A673 (cell line): Measurements from ENCODE around the gene C2CD4B. TPM values are rescaled to one million over a fixed set of nuclear protein-coding genes. Genes with fewer than 3 reads are reported as not detected.

Source experiments
- BruUV-seq: library from RNA; stranded (reverse); fragments of 400-500 nt; replicated peaks from 2 replicates; lab custom pipeline; 2021; lab: Mats Ljungman, UMichigan
- CTCF ChIA-PET: fragments of 300-600 bp; sonication (Branson Sonifier 250); formaldehyde crosslinking; loops from one replicate; lab custom pipeline; 2022; ENCODE audit warnings: antibody characterized with exemption; lab: Charles Lee
- POLR2A ChIA-PET: fragments of 300-600 bp; sonication (Branson Sonifier 250); formaldehyde crosslinking; loops from one replicate; lab custom pipeline; 2022; ENCODE audit warnings: antibody characterized with exemption; ENCODE audit not compliant: low non-redundant PET; lab: Charles Lee
- DNase-seq: peaks from one replicate; pipeline ENCODE4 v3.0.0-alpha.2; 2015; ENCODE audit warnings: low spot score
- H3K27ac ChIP-seq: fragments of 200-600 bp; sonication (generic); 2 replicates; pipeline ENCODE4 v1.5.1; 2016; ENCODE audit warnings: mixed run types, low read depth, mild to moderate bottlenecking, mixed read lengths, antibody characterized with exemption, low read length; ENCODE audit not compliant: poor library complexity, severe bottlenecking
- H3K27me3 ChIP-seq: fragments of 200-600 bp; sonication (generic); replicated peaks from 2 replicates; pipeline ENCODE4 v1.6.1; 2017; ENCODE audit warnings: mixed run types, low read depth, mild to moderate bottlenecking, mixed read lengths, antibody characterized with exemption, low read length; ENCODE audit not compliant: insufficient read depth, poor library complexity
- H3K36me3 ChIP-seq: fragments of 200-600 bp; sonication (generic); 2 replicates; pipeline ENCODE4 v1.6.1; 2016; ENCODE audit warnings: mixed run types, mild to moderate bottlenecking, mixed read lengths, antibody characterized with exemption, low read length; ENCODE audit not compliant: insufficient read depth, poor library complexity, severe bottlenecking
- H3K4me1 ChIP-seq: fragments of 200-600 bp; sonication (generic); 2 replicates; pipeline ENCODE4 v1.6.1; 2017; ENCODE audit warnings: mixed run types, mild to moderate bottlenecking, mixed read lengths, antibody characterized with exemption, low read length; ENCODE audit not compliant: insufficient read depth, poor library complexity, severe bottlenecking
- H3K4me3 ChIP-seq: fragments of 200-600 bp; sonication (generic); 2 replicates; pipeline ENCODE4 v1.5.1; 2016; ENCODE audit warnings: low read depth, mixed run types, mild to moderate bottlenecking, mixed read lengths, low read length; ENCODE audit not compliant: poor library complexity, severe bottlenecking
- H3K9me3 ChIP-seq: fragments of 200-600 bp; sonication (generic); 2 replicates; pipeline ENCODE4 v1.6.1; 2016; ENCODE audit warnings: mixed run types, low read depth, mild to moderate bottlenecking, mixed read lengths, antibody characterized with exemption, low read length; ENCODE audit not compliant: poor library complexity, severe bottlenecking
- EZH2 ChIP-seq: fragments of 200-600 bp; sonication (generic); IDR thresholded peaks from 2 replicates; pipeline ENCODE4 v1.6.1; 2017; ENCODE audit warnings: borderline replicate concordance, low read depth, mild to moderate bottlenecking, mixed read lengths, antibody characterized with exemption, low read length; ENCODE audit not compliant: poor library complexity, severe bottlenecking
- intact Hi-C: fragments of 100-400 bp; cut with micrococcal nuclease; formaldehyde crosslinking; loops from one replicate; pipeline ENCODE4 v1.10.0; 2022; ENCODE audit not compliant: unreplicated experiment
- total RNA-seq: library from RNA; stranded (reverse); gene quantifications from 2 replicates; pipeline ENCODE4 v1.2.3, GENCODE V29; 2021
- TF ChIP-seq, protein P1 (sequence below): fragments of 300-800, 200-600 bp; sonication (generic); conservative IDR thresholded peaks from 2 replicates; pipeline ENCODE4 v1.5.1; 2017; ENCODE audit warnings: low read depth, mild to moderate bottlenecking, antibody characterized with exemption, low read length, moderate library complexity, mixed read lengths

The C2CD4B gene
- total RNA-seq, 1 experiment from 2014 or later = 0.54 TPM

DNA sequence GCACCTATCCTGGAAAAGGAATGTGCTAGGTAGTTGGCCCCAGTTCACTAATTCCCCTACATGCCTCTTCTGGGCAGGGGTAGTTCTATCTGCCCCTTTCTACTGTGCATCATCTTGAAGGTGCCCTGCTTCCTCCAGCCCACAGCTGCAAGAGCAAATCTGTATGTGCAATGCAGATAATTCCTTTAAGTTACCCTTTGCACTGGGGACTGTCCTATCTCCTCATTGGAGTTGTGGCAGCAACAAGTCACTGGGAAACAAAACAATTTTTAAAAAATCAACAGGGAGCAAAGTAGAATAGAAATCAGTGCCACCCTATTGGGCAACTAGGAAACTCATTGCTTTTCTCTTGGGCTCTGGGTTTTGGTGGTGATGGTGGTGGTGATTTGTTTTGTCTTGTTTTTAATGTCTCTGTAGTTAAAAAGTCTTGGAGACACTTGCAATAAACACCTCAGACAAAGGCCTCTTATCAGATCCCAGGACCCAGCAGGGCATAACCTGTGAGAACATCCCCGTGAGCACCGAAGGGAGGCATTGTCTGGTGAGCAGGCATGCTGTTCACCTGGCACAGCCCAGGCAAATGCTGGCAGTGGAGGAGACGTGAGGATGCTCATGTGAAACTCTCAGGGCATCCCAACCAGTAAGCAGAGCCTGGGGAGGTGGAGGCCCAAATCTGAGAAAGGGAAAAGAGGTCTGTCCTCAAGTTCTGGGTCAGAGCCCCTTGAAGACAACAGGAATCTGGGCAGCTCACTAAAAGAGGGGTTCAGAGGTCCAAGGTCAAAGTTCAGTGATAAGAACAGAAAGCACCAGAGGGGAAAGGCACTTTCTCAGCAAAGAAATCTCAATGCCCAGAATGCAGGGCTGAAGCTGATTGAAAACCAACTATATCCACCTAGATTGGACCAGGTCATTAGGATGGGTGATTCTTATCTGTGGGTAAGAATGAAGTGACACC lies 27.9 kb downstream of the C2CD4B start:
- no peak for DNase-seq
- H3K27ac ChIP-seq = no peak overlapping the region
- H3K9me3 ChIP-seq = no peaks in the 10 kb centered on the region
- no peak overlapping the region for H3K4me3 ChIP-seq
- no peaks in the 10 kb centered on the region for H3K27me3 ChIP-seq
- ChIA-PET CTCF (no interaction called here), POLR2A (no interaction called here)
- intact Hi-C loops = no loop called here
- H3K36me3 ChIP-seq = no peaks in the 10 kb centered on the region
- TF ChIP-seq EZH2 = no peak
- TF ChIP-seq, protein P1, sequence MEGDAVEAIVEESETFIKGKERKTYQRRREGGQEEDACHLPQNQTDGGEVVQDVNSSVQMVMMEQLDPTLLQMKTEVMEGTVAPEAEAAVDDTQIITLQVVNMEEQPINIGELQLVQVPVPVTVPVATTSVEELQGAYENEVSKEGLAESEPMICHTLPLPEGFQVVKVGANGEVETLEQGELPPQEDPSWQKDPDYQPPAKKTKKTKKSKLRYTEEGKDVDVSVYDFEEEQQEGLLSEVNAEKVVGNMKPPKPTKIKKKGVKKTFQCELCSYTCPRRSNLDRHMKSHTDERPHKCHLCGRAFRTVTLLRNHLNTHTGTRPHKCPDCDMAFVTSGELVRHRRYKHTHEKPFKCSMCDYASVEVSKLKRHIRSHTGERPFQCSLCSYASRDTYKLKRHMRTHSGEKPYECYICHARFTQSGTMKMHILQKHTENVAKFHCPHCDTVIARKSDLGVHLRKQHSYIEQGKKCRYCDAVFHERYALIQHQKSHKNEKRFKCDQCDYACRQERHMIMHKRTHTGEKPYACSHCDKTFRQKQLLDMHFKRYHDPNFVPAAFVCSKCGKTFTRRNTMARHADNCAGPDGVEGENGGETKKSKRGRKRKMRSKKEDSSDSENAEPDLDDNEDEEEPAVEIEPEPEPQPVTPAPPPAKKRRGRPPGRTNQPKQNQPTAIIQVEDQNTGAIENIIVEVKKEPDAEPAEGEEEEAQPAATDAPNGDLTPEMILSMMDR = no peak
- H3K4me1 ChIP-seq = peaks cover 8% of the 10 kb centered on the region
- BruUV-seq = no TSS peak

DNA sequence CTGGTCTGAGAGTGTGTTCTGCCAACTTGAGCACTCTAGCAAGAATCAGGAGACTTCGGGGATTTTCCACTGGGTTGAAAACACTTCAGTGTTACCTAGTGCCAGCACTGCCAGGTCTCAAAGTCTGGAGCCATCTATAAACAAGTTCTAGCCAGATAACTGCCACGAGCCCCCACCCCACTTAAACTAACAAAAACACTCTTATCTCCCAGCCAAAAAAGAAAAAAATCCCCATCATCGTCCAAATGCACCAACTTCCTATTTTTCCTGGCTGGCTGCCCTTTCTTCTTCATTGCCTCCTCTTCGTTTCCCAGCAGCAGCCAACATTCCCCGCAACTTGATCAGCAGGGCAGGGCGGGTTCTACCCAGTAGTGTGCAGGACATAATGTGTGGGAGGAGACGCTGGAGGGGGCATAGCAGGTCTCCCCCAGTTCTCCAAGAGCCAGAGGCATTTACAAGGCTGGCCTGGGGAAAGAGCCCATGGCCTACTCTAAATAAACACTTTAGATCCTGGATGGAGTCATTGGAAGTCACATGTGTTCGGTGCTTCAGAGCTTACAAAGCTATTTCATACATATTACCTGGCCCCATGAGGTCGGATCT lies 29.5 kb downstream of the C2CD4B start:
- no peak for TF ChIP-seq EZH2
- TF ChIP-seq, protein P1 = no peak
- H3K27ac ChIP-seq = no peak overlapping the region
- no peaks in the 10 kb centered on the region for H3K4me1 ChIP-seq
- no peak overlapping the region for H3K4me3 ChIP-seq
- intact Hi-C loops = no loop called here
- ChIA-PET POLR2A (no interaction called here), CTCF (no interaction called here)
- no peaks in the 10 kb centered on the region for H3K27me3 ChIP-seq
- H3K9me3 ChIP-seq = no peaks in the 10 kb centered on the region
- no TSS peak for BruUV-seq
- H3K36me3 ChIP-seq = no peaks in the 10 kb centered on the region
- no peak for DNase-seq

DNA sequence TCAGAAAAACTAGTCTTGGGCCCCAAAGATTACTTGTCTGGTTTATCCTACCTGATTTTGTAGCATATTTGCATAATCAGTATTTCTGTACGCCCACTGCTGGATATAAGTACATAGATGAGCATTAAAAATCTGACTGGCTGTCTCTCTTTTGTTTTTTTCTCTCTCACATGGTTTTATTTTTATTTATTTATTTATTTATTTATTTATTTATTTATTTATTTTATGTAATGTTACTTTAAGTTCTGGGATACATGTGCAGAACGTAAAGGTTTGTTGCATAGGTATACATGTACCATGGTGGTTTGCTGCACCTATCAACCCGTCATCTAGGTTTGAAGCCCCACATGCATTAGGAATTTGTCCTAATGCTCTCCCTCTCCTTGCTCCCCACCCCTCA lies 31.9 kb downstream of the C2CD4B start:
- no TSS peak for BruUV-seq
- ChIA-PET CTCF (no interaction called here), POLR2A (no interaction called here)
- TF ChIP-seq, protein P1 = no peak
- no peak for TF ChIP-seq EZH2
- Histone ChIP-seq H3K36me3 (no peaks in the 10 kb centered on the region), H3K9me3 (no peaks in the 10 kb centered on the region), H3K4me1 (no peaks in the 10 kb centered on the region), H3K27me3 (no peaks in the 10 kb centered on the region), H3K27ac (no peak overlapping the region), H3K4me3 (no peak overlapping the region)
- intact Hi-C loops = no loop called here
- DNase-seq = no peak
